ENCODE data around the gene TPD52L2.

Gene TPD52L2

DNA sequence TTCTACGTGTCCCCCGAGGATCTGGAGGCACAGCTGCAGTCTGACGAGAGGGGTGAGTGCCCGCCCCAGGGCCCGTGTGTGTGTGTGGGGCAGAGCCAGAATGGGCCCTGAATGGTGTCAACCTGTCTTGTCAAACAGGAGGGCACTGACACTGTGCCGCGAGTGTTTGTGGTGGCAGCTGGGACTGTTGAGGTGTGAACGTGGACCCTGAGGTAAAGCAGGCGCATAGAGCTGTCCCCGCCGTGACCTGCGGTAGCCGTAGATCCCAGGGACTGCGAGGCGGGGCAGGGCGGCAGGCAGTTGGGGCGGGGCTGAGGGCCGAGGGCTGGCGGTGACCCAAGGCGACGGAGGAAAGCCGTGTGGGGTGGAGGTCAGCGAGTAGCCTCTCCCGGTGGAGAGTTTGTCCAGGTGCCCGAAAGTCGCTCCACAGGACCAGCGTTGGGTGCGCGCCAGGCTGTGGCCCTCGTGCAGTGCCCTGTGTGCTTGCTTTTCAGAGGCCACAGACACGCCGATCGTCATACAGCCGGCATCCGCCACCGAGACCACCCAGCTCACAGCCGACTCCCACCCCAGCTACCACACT is 66.0 kb downstream of the TPD52L2 start:
- H3K4me3 ChIP-seq (ENCODE audit: low read depth, low read length), result no peak overlapping the region

DNA sequence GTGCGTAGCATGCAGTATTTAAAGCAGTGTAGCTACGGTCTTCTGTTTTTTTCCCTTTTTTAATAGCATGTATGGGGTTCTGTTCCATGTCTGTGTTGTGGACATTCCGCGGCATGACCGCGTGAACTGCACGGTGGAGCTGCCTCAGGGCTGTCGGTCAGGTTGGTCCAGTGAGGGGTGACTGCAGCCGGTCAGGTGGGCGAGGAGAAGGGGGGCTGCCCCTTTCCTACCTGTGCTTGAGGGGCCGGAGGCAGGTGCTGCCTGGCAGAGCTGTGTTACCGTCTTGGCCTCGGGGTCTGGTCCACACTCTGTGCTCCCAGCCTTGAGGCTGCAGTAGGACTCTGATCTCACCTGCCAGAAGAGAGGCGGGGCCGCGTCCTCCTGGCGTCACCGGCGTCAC is 66.7 kb downstream of the TPD52L2 start:
- TF ChIP-seq, protein P1, sequence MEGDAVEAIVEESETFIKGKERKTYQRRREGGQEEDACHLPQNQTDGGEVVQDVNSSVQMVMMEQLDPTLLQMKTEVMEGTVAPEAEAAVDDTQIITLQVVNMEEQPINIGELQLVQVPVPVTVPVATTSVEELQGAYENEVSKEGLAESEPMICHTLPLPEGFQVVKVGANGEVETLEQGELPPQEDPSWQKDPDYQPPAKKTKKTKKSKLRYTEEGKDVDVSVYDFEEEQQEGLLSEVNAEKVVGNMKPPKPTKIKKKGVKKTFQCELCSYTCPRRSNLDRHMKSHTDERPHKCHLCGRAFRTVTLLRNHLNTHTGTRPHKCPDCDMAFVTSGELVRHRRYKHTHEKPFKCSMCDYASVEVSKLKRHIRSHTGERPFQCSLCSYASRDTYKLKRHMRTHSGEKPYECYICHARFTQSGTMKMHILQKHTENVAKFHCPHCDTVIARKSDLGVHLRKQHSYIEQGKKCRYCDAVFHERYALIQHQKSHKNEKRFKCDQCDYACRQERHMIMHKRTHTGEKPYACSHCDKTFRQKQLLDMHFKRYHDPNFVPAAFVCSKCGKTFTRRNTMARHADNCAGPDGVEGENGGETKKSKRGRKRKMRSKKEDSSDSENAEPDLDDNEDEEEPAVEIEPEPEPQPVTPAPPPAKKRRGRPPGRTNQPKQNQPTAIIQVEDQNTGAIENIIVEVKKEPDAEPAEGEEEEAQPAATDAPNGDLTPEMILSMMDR (IDR thresholded peaks at IDR 0.05; ENCODE audit: low read depth, low read length), result no peak
- H3K4me3 ChIP-seq (ENCODE audit: low read depth, low read length), result no peak overlapping the region

More for the DNA sequence above, 66.0 kb downstream of the TPD52L2 start:
- TF ChIP-seq, protein P1 (IDR thresholded peaks at IDR 0.05; ENCODE audit: low read depth, low read length), result no peak

DNA sequence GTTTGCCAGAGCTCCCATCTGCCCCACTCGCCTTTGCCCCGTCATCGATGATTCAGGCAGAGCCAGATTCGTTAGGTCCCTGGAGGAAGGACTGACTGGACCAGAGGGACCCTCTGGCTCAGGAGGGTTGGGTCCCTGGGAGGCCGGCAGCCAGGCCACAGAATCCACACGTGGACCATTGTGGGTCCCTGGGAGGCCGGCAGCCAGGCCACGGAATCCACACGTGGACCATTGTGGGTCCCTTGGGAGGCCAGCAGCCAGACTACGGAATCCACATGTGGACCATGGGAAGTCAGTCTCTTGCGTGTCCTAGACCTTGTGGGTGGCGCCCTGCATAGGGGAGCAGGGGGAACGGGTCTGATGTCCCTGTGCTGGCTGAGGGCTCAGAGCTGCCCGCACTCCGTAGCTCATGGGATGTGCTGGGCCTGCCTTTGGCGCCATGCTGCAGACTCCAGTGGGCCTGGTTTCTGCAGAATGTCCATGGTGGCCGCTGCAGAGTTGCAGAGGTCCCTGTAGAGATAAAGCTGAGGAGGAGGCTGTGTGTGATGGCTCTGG is 67.6 kb downstream of the TPD52L2 start:
- TF ChIP-seq, protein P1 (IDR thresholded peaks at IDR 0.05; ENCODE audit: low read depth, low read length), result no peak
- no peak overlapping the region for H3K4me3 ChIP-seq (ENCODE audit: low read depth, low read length)

DNA sequence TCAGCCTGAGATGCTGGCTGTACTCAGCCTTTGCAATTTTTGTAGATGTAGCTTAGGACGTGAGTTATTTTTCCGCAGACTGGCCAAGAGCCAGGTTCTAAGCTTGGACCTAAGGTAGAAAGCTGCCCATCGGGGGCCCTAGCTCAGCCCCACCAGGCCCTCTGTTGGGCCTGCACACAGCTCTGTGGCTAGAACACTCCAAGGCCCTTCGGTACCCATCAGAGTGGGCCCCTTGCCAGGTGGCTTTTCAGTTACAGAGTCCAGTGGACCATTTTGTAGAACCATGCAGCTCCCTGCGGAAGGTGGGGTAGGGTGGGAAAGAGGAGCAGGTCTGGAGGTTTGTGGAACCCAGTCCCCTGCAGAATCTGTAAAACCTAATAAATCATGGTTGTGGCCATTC is 68.6 kb downstream of the TPD52L2 start:
- TF ChIP-seq, protein P1 (IDR thresholded peaks at IDR 0.05; ENCODE audit: low read depth, low read length), result no peak
- no peak overlapping the region for H3K4me3 ChIP-seq (ENCODE audit: low read depth, low read length)

DNA sequence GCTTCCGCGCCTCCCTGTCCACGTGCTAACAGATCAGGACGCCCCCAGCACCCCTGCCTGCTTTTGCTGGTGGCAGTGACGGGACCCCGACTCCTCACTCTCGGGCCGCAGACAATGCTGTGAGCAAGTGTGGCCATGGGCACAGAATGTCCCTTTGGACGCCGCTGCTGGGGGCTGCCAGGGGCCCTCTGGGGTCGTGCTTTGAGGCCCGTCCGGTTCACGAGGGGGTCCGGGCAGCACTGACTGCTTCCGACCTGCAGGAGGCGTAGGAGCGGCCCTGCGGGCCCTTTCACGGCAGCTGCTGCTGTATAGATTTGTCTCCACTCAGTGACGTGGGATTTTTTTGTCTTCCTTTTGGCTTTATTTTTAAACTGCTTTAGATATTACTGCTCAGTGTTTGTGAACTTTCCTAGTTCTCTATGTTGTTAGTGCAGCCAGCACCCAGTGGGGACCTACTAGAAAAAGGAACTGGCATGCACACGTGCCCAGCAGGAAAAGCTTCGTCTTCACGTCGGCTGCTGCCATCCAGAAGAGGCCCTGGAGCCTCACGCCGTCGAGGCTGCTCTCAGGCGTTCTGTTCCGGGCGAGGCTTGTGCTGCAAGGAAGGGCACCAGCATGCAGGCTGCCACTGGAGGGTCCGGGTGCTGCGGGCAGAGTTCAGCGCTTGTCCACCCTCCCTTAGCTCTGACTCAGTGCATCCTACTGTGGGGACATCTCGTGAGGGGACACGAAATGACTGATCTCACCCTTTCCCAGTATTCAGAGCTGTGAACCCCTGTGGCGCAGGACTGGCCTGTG is 69.4 kb downstream of the TPD52L2 start:
- TF ChIP-seq, protein P1 (IDR thresholded peaks at IDR 0.05; ENCODE audit: low read depth, low read length), result peak; percentile 24
- H3K4me3 ChIP-seq (ENCODE audit: low read depth, low read length), result no peak overlapping the region

DNA sequence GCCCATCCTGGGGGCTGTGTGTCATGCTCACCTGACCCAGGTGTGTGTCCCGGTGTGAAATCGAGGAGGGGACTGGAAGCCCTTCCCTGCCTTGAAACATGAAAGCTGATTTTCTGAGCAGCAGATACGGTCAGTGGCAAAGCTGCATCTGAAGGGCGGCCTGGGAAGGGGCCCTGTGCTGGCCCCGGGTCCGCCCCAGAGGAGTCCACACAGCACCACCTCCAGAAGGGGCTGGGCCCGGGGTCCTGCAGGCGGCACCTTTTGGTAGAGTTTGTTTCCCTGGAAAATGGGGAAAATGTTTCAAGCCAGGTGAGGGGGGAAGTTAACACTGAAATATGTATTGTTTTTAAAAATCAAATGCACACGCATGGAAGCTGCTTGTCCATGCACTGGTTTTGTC is 70.4 kb downstream of the TPD52L2 start:
- TF ChIP-seq, protein P1 (IDR thresholded peaks at IDR 0.05; ENCODE audit: low read depth, low read length), result no peak
- no peak overlapping the region for H3K4me3 ChIP-seq (ENCODE audit: low read depth, low read length)

DNA sequence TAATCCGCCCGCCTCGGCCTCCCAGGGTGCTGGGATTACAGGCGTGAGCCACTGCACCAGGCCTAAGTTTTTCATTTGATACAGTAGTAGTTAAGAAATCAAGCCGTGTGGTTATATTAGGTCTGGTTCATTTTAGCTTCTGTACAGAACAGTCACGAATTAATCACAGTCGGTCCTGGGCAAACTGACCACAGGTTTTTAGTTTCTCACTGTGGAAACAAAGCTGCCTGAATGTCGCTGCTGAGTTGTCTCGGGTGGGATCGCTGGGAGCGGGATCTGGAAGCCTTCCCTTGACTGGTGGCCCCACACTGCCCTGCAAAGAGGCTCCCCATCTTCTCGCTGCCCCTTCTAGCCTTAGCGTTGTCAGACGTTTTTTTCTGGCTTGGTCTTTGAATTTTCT is 72.5 kb downstream of the TPD52L2 start:
- TF ChIP-seq, protein P1 (IDR thresholded peaks at IDR 0.05; ENCODE audit: low read depth, low read length), result no peak
- no peak overlapping the region for H3K4me3 ChIP-seq (ENCODE audit: low read depth, low read length)

All from WI38 (cell line).